Type B pancreatic cell (in vitro differentiated cells): ENCODE data around the gene RAD51B. TPM values are rescaled to one million over a fixed set of nuclear protein-coding genes. Genes with fewer than 3 reads are reported as not detected.

Experiments
- DNase-seq: peaks from one replicate; pipeline ENCODE4 v3.0.0; 2021; ENCODE audit warnings: mixed read lengths; ENCODE audit not compliant: unreplicated experiment; ENCODE audit errors: extremely low spot score
- H3K27ac Mint-ChIP-seq: 2 replicates; pipeline ENCODE4 v1.8.0; 2021; ENCODE audit warnings: mild to moderate bottlenecking, mixed read lengths
- H3K27me3 Mint-ChIP-seq: 2 replicates; pipeline ENCODE4 v1.8.0; 2021; ENCODE audit warnings: mixed read lengths
- H3K36me3 Mint-ChIP-seq: 2 replicates; pipeline ENCODE4 v1.8.0; 2021; ENCODE audit warnings: mixed read lengths
- H3K4me1 Mint-ChIP-seq: one replicate; pipeline ENCODE4 v1.8.0; 2021; ENCODE audit warnings: mixed read lengths; ENCODE audit not compliant: unreplicated experiment
- H3K4me3 Mint-ChIP-seq: 2 replicates; pipeline ENCODE4 v1.8.0; 2021; ENCODE audit warnings: mild to moderate bottlenecking, mixed read lengths
- H3K9me3 Mint-ChIP-seq: 2 replicates; pipeline ENCODE4 v1.8.0; 2021; ENCODE audit warnings: mixed read lengths
- CTCF ChIP-seq: fragments of 200-600 bp; sonication (generic); conservative IDR thresholded peaks from 2 replicates; pipeline ENCODE4 v1.5.0; 2021; ENCODE audit warnings: antibody characterized with exemption, mild to moderate bottlenecking
- total RNA-seq: library from RNA; stranded (reverse); gene quantifications from 2 replicates; pipeline ENCODE4 v1.2.1, GENCODE V29; 2021; ENCODE audit warnings: low replicate concordance

RAD51B gene
- total RNA-seq, 1 donor from 2014 or later = 27.3 TPM

- Mint-ChIP-seq H3K36me3 (peaks cover 8% of the 10 kb centered on the region), H3K27ac (no peak overlapping the region), H3K27me3 (no peaks in the 10 kb centered on the region), H3K4me1 (peaks cover 22% of the 10 kb centered on the region), H3K4me3 (no peak overlapping the region), H3K9me3 (peaks cover 15% of the 10 kb centered on the region)
- no peak for TF ChIP-seq CTCF
- no peak for DNase-seq
Measured at GRCh38 chr14:68451696-68452373, 632.3 kb downstream of the RAD51B start.

GRCh38 chr14:68458253-68458652 is 638.7 kb downstream of the RAD51B start:
- H3K27me3 Mint-ChIP-seq = no peaks in the 10 kb centered on the region
- no peak for DNase-seq
- H3K36me3 Mint-ChIP-seq = peaks cover 3% of the 10 kb centered on the region
- H3K27ac Mint-ChIP-seq = no peak overlapping the region
- H3K4me1 Mint-ChIP-seq = peaks cover 35% of the 10 kb centered on the region
- TF ChIP-seq CTCF = no peak
- H3K4me3 Mint-ChIP-seq = no peak overlapping the region
- peaks cover 17% of the 10 kb centered on the region for H3K9me3 Mint-ChIP-seq

- peaks cover 19% of the 10 kb centered on the region for H3K9me3 Mint-ChIP-seq
- H3K27me3 Mint-ChIP-seq = no peaks in the 10 kb centered on the region
- TF ChIP-seq CTCF = no peak
- H3K27ac Mint-ChIP-seq = peak overlapping the region; percentile 45
- no peak for DNase-seq
- H3K4me3 Mint-ChIP-seq = no peak overlapping the region
- H3K36me3 Mint-ChIP-seq = peaks cover 3% of the 10 kb centered on the region
- H3K4me1 Mint-ChIP-seq = peaks cover 35% of the 10 kb centered on the region
Measured at GRCh38 chr14:68458840-68459469, 639.4 kb downstream of the RAD51B start.

- Mint-ChIP-seq H3K27ac (peak overlapping the region; percentile 45), H3K9me3 (peaks cover 22% of the 10 kb centered on the region), H3K27me3 (no peaks in the 10 kb centered on the region), H3K4me1 (peaks cover 40% of the 10 kb centered on the region), H3K4me3 (no peak overlapping the region), H3K36me3 (peaks cover 3% of the 10 kb centered on the region)
- no peak for DNase-seq
- no peak for TF ChIP-seq CTCF
Measured at GRCh38 chr14:68459480-68460136, 640.0 kb downstream of the RAD51B start.

- no peak for DNase-seq
- H3K27me3 Mint-ChIP-seq = no peaks in the 10 kb centered on the region
- H3K4me1 Mint-ChIP-seq = peaks cover 47% of the 10 kb centered on the region
- H3K36me3 Mint-ChIP-seq = peaks cover 3% of the 10 kb centered on the region
- TF ChIP-seq CTCF = no peak
- H3K27ac Mint-ChIP-seq = no peak overlapping the region
- no peak overlapping the region for H3K4me3 Mint-ChIP-seq
- H3K9me3 Mint-ChIP-seq = peaks cover 17% of the 10 kb centered on the region
Measured at GRCh38 chr14:68460541-68460940, 641.0 kb downstream of the RAD51B start.
